8988T (cell line): ENCODE data around the gene GADL1.
A peak's percentile ranks its signal among the peaks of the same experiment; 100 is the strongest.

Experiments used
- DNase-seq: peaks from one replicate; pipeline ENCODE4 v3.0.0; 2011

Gene GADL1

GRCh38 chr3:30713885-30714503 is 180.5 kb downstream of the GADL1 start:
- DNase-seq = no peak

- no peak for DNase-seq
Observed at GRCh38 chr3:30712991-30713390, 181.5 kb downstream of the GADL1 start.

GRCh38 chr3:30711867-30712266 is 182.6 kb downstream of the GADL1 start:
- DNase-seq = no peak

GRCh38 chr3:30711151-30711550 is 183.3 kb downstream of the GADL1 start:
- no peak for DNase-seq

GRCh38 chr3:30710017-30710416 is 184.4 kb downstream of the GADL1 start:
- DNase-seq = no peak

GRCh38 chr3:30708472-30708871 is 186.0 kb downstream of the GADL1 start:
- DNase-seq = no peak

GRCh38 chr3:30707825-30708224 is 186.6 kb downstream of the GADL1 start:
- DNase-seq = no peak

- no peak for DNase-seq
Observed at GRCh38 chr3:30704931-30705890, 189.2 kb downstream of the GADL1 start.

GRCh38 chr3:30702828-30703397 is 191.5 kb downstream of the GADL1 start:
- no peak for DNase-seq

GRCh38 chr3:30702038-30702827 is 192.2 kb downstream of the GADL1 start:
- no peak for DNase-seq

- DNase-seq = no peak
Observed at GRCh38 chr3:30700702-30701321, 193.6 kb downstream of the GADL1 start.

GRCh38 chr3:30699927-30700326 is 194.5 kb downstream of the GADL1 start:
- DNase-seq = no peak

GRCh38 chr3:30698549-30698948 is 195.9 kb downstream of the GADL1 start:
- DNase-seq = no peak

- DNase-seq = no peak
Observed at GRCh38 chr3:30696896-30697295, 197.6 kb downstream of the GADL1 start.

- no peak for DNase-seq
Observed at GRCh38 chr3:30696403-30696819, 198.1 kb downstream of the GADL1 start.

- DNase-seq = no peak
Observed at GRCh38 chr3:30695302-30696061, 199.0 kb downstream of the GADL1 start.

- DNase-seq = no peak
Observed at GRCh38 chr3:30694668-30695067, 199.8 kb downstream of the GADL1 start.

GRCh38 chr3:30694148-30694547 is 200.3 kb downstream of the GADL1 start:
- no peak for DNase-seq

- peak; percentile 29 for DNase-seq
Observed at GRCh38 chr3:30693470-30694120, 200.9 kb downstream of the GADL1 start.

GRCh38 chr3:30692498-30693130 is 201.8 kb downstream of the GADL1 start:
- no peak for DNase-seq

GRCh38 chr3:30691944-30692343 is 202.5 kb downstream of the GADL1 start:
- DNase-seq = no peak
